ENCODE data around the gene KDM2B. TPM values are rescaled to one million over a fixed set of nuclear protein-coding genes. Genes with fewer than 3 reads are reported as not detected.

Gene KDM2B
- total and polyA plus RNA-seq, 2 of the 8 experiments (the other 6 are each of a cell fraction or from before 2014, with no cell fraction given): 111 to 162 TPM

- TF ChIP-seq CHD7 (IDR thresholded peaks at IDR 0.05; ENCODE audit: insufficient replicate concordance, low read length): no peak
- no peak for TF ChIP-seq TCF12 (IDR thresholded peaks at IDR 0.05; ENCODE audit: low read depth, low read length)
- no peak for TF ChIP-seq BRCA1 (IDR thresholded peaks at IDR 0.05; ENCODE audit: low read depth, low read length)
- no peak for TF ChIP-seq ATF3 (IDR thresholded peaks at IDR 0.05; ENCODE audit: insufficient read depth, low read depth, low read length)
- no peak for TF ChIP-seq HDAC2 (IDR thresholded peaks at IDR 0.05; ENCODE audit: borderline replicate concordance in 1 of 2, low read depth in 2 of 2, low read length in 2 of 2)
- TF ChIP-seq BCL11A (IDR thresholded peaks at IDR 0.05; ENCODE audit: low read depth in 2 of 2, low read length in 2 of 2): no peak
These were observed 192.3 kb downstream of the KDM2B start (continued) for GRCh38 chr12:121388421-121388981.
